Small intestine (tissue), 16 donors: Measurements from ENCODE around the gene GMPPB. TPM values are rescaled to one million over a fixed set of nuclear protein-coding genes. Genes with fewer than 3 reads are reported as not detected.

ENCODE experiments used
- DNase-seq, 2 donors: peaks; one replicate each; pipeline versions ENCODE4 v3.0.0 to v3.0.0-alpha.2; 2013
- FAIRE-seq: peaks from 2 replicates; lab custom pipeline; 2012; peaks lifted over from hg19 to GRCh38; lab: Jason Lieb, UNC
- H3K27ac ChIP-seq, 3 donors: one replicate each; pipeline ENCODE4 v1.5.1; 2013; ENCODE audit warnings: low read length in 2 of 3, mild to moderate bottlenecking in 2 of 3, control low read depth in 1 of 3, inconsistent platforms in 1 of 3, low read depth in 1 of 3, moderate library complexity in 1 of 3
- H3K27me3 ChIP-seq, 3 donors: one replicate each; pipeline ENCODE4 v1.6.1; 2013; ENCODE audit warnings: low read length in 3 of 3, inconsistent platforms in 1 of 3; ENCODE audit not compliant: control insufficient read depth in 3 of 3, insufficient read depth in 3 of 3
- H3K36me3 ChIP-seq, 3 donors: one replicate each; pipeline ENCODE4 v1.6.1; 2013; ENCODE audit warnings: low read length in 3 of 3, inconsistent platforms in 1 of 3, low read depth in 1 of 3, mild to moderate bottlenecking in 1 of 3, moderate library complexity in 1 of 3; ENCODE audit not compliant: control insufficient read depth in 3 of 3, insufficient read depth in 2 of 3
- H3K4me1 ChIP-seq, 3 donors: one replicate each; pipeline ENCODE4 v1.6.1; 2013; ENCODE audit warnings: low read length in 2 of 3, inconsistent platforms in 1 of 3, low read depth in 1 of 3, mild to moderate bottlenecking in 1 of 3, moderate library complexity in 1 of 3; ENCODE audit not compliant: control insufficient read depth in 3 of 3, insufficient read depth in 2 of 3
- H3K4me3 ChIP-seq, 3 donors: one replicate each; pipeline ENCODE4 v1.5.1; 2013; ENCODE audit warnings: low read length in 3 of 3, control low read depth in 1 of 3, inconsistent platforms in 1 of 3, low read depth in 1 of 3, mild to moderate bottlenecking in 1 of 3, moderate library complexity in 1 of 3
- H3K9me3 ChIP-seq, 2 donors: one replicate each; pipeline ENCODE4 v1.6.1; 2013; ENCODE audit warnings: low read depth in 1 of 2, low read length in 1 of 2; ENCODE audit not compliant: control insufficient read depth in 2 of 2, insufficient read depth in 1 of 2
- WGBS, 3 donors: extraction: QIAGEN DNeasy Blood & Tissue Kit; methylation state at CpG; one replicate each; pipeline ENCODE4 v1.1.7; 2013; 5-methylcytosine and 5-hydroxymethylcytosine counted together
- long read RNA-seq, 10 donors: transcript quantifications; one replicate each; lab custom pipeline, GENCODE V29; 2026
- polyA plus RNA-seq, 4 donors: library from polyadenylated mRNA; stranded (reverse) in 3 of 4; unstranded in 1 of 4; fragments of 200-250 nt in 3 of 4; fragments of 120-200 nt in 1 of 4; gene quantifications; one replicate each; pipeline versions ENCODE4 v1.2.1 to v1.2.3, GENCODE V29; 2013
- donor health status: healthy with polysubstance abuse.
- donor health status: control.
- donor health status: control.
- donor health status: Bipolar disorder and iron deficiency.
- donor health status: healthy.

GMPPB gene
- polyA plus RNA-seq, result 10 to 100 TPM; 18.1 to 47.1 (median 21.2) TPM
- long read RNA-seq, donor 1, result 0 reads
- long read RNA-seq, donor 2, partial matches to known transcripts, result 0 of 3 reads
- long read RNA-seq, donor 2, other reads (novel, unspliced or antisense), result 0 of 3 reads
- long read RNA-seq, donor 3, full-length matches to known transcripts, result 4 of 4 reads
- long read RNA-seq, donor 3, partial matches to known transcripts, result 0 of 4 reads
- long read RNA-seq, donor 3, other reads (novel, unspliced or antisense), result 0 of 4 reads
- long read RNA-seq, donor 4, result 0 reads
- long read RNA-seq, donor 5, partial matches to known transcripts, result 0 of 2 reads
- long read RNA-seq, donor 5, other reads (novel, unspliced or antisense), result 0 of 2 reads
- long read RNA-seq, donor 6, partial matches to known transcripts, result 0 of 1 reads
- long read RNA-seq, donor 6, other reads (novel, unspliced or antisense), result 0 of 1 reads
- long read RNA-seq, donor 7, result 0 reads
- long read RNA-seq, donor 8, partial matches to known transcripts, result 0 of 1 reads
- long read RNA-seq, donor 8, other reads (novel, unspliced or antisense), result 0 of 1 reads
- long read RNA-seq, donor 9, partial matches to known transcripts, result 0 of 3 reads
- long read RNA-seq, donor 9, other reads (novel, unspliced or antisense), result 0 of 3 reads
- long read RNA-seq, donor 10, transcript GMPPB-202 (9 exons, 1,582 nt), result major isoform, 10 of 10 reads
- long read RNA-seq, donor 10, partial matches to known transcripts, result 0 of 10 reads
- long read RNA-seq, donor 10, other reads (novel, unspliced or antisense), result 0 of 10 reads

DNA sequence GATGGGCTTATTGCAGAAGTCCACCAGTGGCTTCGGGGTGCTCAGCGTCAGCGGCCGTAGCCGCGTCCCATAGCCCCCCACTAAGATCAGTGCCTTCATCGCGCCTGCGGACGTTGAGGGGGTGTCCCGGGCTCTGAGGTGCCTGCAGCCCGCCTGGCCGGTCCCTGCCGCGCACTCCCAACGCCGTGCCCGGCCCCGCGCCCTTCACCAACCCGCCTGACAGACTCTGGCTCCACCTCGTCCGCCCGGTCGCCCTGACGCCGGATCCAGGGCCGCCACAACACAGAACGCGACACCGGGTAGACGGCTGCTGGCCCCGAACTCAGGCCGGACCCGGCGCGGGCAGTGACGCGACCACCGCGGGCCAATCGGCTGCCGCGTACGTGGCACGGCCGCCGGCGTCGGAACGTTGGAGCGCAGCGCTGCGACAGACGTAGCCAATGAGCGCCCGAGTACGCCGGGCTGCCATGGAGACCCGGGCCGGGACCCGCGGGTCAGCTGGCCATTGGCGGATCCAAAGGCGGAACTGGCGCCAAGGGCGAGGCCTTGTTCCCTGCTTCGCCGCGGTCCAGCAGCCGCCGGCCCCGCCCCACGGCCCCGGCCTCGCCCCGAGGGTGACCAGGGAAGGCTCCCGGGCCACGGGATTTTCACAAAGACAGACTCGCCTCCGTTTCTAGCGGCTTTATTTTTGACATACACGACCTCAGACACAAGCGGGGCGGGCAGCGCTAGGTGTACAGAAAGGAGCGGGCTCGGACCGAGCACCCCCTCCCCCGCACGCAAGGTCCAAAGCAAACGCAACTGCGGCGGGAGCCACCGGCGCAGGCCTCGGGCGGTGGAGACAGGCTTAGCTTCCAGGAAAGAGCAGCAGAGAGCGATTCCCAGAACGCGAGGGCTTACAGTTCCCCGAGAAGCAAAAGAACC lies at the start of gene GMPPB:
TSS of gene GMPPB (minus strand) at position 324 of the 924 bp plus-strand sequence. CDS start at position 99, 225 bp downstream.
- H3K27me3 ChIP-seq, result no peaks in the 10 kb centered on the region
- no peak for FAIRE-seq
- peak within 1 kb of the TSS; percentile 78 to 98 (median 86) for H3K4me3 ChIP-seq
- H3K27ac ChIP-seq, result peak within 1 kb of the TSS; percentile 97 to 99 (median 99)
- H3K36me3 ChIP-seq, result peaks cover 0 to 64% (median 4%) of the 10 kb centered on the region in 3 donors
- H3K9me3 ChIP-seq, result no peaks in the 10 kb centered on the region
- peaks cover 0 to 24% (median 0%) of the 10 kb centered on the region in 3 donors for H3K4me1 ChIP-seq
- WGBS, 3 donors, result 0 to 1% (median 1%) methylated on average over 95 to 102 of the region's 102 CpGs
- peak; percentile 98 for DNase-seq

DNA sequence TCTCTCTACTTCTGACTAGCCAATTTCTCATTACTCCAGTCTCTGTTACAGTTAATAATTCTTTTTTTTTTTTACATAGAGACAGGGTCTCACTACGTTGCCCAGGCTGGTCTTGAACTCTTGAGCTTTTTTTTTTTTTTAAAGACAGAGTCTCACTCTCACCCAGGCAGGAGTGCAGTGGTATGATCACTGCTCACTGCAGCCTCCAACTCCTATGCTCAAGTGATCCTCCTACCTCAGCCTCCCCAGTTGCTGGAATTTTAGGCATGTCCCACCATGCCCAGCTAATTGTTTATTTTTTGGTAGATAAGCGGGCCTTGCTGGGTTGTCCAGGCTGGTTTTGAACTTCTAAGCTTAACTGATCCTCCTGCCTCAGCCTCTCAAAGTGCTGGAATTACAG lies 49.0 kb upstream of the GMPPB start:
- H3K27ac ChIP-seq, result no peak overlapping the region
- FAIRE-seq (no peak), DNase-seq (no peak)
- 92 to 100% (median 95%) methylated on average over 2 of the region's 2 CpGs for WGBS, 3 donors
- H3K27me3 ChIP-seq, result no peaks in the 10 kb centered on the region
- H3K36me3 ChIP-seq, result peaks cover 0 to 36% (median 2%) of the 10 kb centered on the region in 3 donors
- no peaks in the 10 kb centered on the region for H3K9me3 ChIP-seq
- peaks cover 0 to 6% (median 0%) of the 10 kb centered on the region in 3 donors for H3K4me1 ChIP-seq
- no peak overlapping the region for H3K4me3 ChIP-seq

GRCh38 chr3:49771340-49771938 lies 47.7 kb upstream of the GMPPB start:
- H3K27me3 ChIP-seq, result no peaks in the 10 kb centered on the region
- DNase-seq, result no peak
- no peak overlapping the region for H3K27ac ChIP-seq
- 58 to 76% (median 62%) methylated on average over 1 of the region's 1 CpG for WGBS, 3 donors
- peaks cover 0 to 6% (median 0%) of the 10 kb centered on the region in 3 donors for H3K4me1 ChIP-seq
- no peak overlapping the region for H3K4me3 ChIP-seq
- no peaks in the 10 kb centered on the region for H3K9me3 ChIP-seq
- FAIRE-seq, result no peak
- peaks cover 0 to 32% (median 2%) of the 10 kb centered on the region in 3 donors for H3K36me3 ChIP-seq

DNA sequence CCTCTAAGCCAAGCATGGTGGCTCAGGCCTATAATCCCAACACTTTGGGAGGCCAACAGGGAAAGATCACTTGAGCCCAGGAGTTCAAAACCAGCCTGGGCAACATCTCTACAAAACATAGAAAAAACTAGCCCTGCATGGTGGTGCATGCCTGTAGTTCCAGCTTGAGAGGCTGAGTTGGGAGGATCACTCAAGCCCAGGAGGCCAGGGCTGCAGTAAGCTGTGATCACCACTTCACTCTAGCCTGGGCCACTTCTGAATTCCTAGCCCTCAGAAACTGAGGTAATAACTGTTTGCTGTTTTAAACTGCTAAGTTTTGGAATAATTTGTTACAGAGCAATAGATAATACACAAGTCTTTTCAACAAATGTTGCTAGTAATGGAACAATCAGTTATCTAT lies 46.2 kb upstream of the GMPPB start:
- Histone ChIP-seq H3K27me3 (no peaks in the 10 kb centered on the region), H3K9me3 (peaks cover 0 to 4% of the 10 kb centered on the region in 2 donors), H3K4me3 (no peak overlapping the region), H3K36me3 (peaks cover 0 to 33% (median 2%) of the 10 kb centered on the region in 3 donors), H3K4me1 (peaks cover 0 to 6% (median 0%) of the 10 kb centered on the region in 3 donors), H3K27ac (no peak overlapping the region)
- DNase-seq (no peak), FAIRE-seq (no peak)

DNA sequence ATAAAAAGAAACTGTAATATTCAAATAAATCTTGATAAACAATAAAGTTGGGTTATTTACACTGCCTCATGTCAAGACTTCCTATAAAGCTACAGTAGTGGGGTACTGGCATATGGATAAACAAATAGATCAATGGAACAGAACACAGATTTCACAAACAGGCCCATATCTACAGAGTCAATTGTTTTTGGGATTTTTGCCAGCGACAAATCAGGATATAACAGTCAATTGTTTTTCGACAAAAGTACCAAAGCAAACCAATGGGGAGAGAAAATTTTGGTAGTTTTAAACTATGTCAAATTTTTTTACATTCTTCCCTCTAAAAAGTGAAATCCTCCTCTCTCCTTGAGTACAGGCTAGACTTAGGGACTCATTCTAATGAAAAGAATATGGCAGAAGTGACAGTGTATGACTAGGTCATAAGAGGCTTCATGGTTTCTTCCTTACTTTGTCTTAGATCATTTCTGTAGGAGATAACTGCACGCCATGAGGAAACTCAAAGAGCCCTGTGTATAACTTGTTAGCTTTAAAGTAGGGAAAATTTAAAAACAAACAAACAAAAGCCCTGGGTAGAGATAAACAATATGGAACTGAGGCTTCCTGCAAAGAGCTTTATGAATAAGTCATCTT lies 45.6 kb upstream of the GMPPB start:
- Histone ChIP-seq H3K27me3 (no peaks in the 10 kb centered on the region), H3K27ac (no peak overlapping the region), H3K4me1 (peaks cover 0 to 6% (median 0%) of the 10 kb centered on the region in 3 donors), H3K4me3 (no peak overlapping the region), H3K36me3 (peaks cover 0 to 36% (median 4%) of the 10 kb centered on the region in 3 donors), H3K9me3 (peaks cover 0 to 4% of the 10 kb centered on the region in 2 donors)
- WGBS, 3 donors, result 88 to 92% (median 92%) methylated on average over 3 of the region's 3 CpGs
- no peak for FAIRE-seq
- no peak for DNase-seq

- FAIRE-seq, result no peak
- Histone ChIP-seq H3K36me3 (peaks cover 0 to 36% (median 5%) of the 10 kb centered on the region in 3 donors), H3K27ac (no peak overlapping the region), H3K4me1 (peaks cover 0 to 2% (median 0%) of the 10 kb centered on the region in 3 donors), H3K4me3 (no peak overlapping the region), H3K9me3 (peaks cover 0 to 4% of the 10 kb centered on the region in 2 donors), H3K27me3 (no peaks in the 10 kb centered on the region)
- 91 to 98% (median 94%) methylated on average over 4 of the region's 4 CpGs for WGBS, 3 donors
- DNase-seq, result no peak
Observed at GRCh38 chr3:49763981-49764380, 40.2 kb upstream of the GMPPB start.

GRCh38 chr3:49761661-49762060 lies 37.9 kb upstream of the GMPPB start:
- H3K27ac ChIP-seq, result no peak overlapping the region
- DNase-seq (no peak), FAIRE-seq (no peak)
- H3K4me1 ChIP-seq, result peaks cover 0 to 2% (median 0%) of the 10 kb centered on the region in 3 donors
- H3K9me3 ChIP-seq, result peaks cover 0 to 4% of the 10 kb centered on the region in 2 donors
- 91 to 100% (median 93%) methylated on average over 3 of the region's 3 CpGs for WGBS, 3 donors
- H3K27me3 ChIP-seq, result no peaks in the 10 kb centered on the region
- H3K4me3 ChIP-seq, result no peak overlapping the region
- H3K36me3 ChIP-seq, result peaks cover 0 to 30% (median 5%) of the 10 kb centered on the region in 3 donors
